HG02885 (cell line): Measurements from ENCODE around the gene ZMIZ1.
A peak's percentile ranks its signal among the peaks of the same experiment; 100 is the strongest.

Experiments used
- ATAC-seq: cut with Tn5 transposase; IDR thresholded peaks from one replicate; pipeline ENCODE4 v1.9.1; 2021; ENCODE audit warnings: mild to moderate bottlenecking; ENCODE audit not compliant: unreplicated experiment, poor library complexity

The ZMIZ1 gene

GRCh38 chr10:79342295-79342761 lies 273.6 kb downstream of the ZMIZ1 start:
- ATAC-seq = no peak

- no peak for ATAC-seq
Measured at GRCh38 chr10:79342811-79343561, 274.2 kb downstream of the ZMIZ1 start.

GRCh38 chr10:79344502-79345195 lies 275.9 kb downstream of the ZMIZ1 start:
- no peak for ATAC-seq

- no peak for ATAC-seq
Measured at GRCh38 chr10:79345241-79346011, 276.7 kb downstream of the ZMIZ1 start.

- no peak for ATAC-seq
Measured at GRCh38 chr10:79346012-79346340, 277.2 kb downstream of the ZMIZ1 start.

- ATAC-seq = no peak
Measured at GRCh38 chr10:79346388-79347225, 277.8 kb downstream of the ZMIZ1 start.

- peak; percentile 84 for ATAC-seq
Measured at GRCh38 chr10:79347226-79347893, 278.6 kb downstream of the ZMIZ1 start, which contains the start of gene PPIF. Gene PPIF (plus strand): TSS chr10:79347469. CDS start chr10:79347549, 80 bp downstream.

- peak; percentile 77 for ATAC-seq
Measured at GRCh38 chr10:79347894-79348639, 279.3 kb downstream of the ZMIZ1 start.

GRCh38 chr10:79348640-79348988 lies 279.8 kb downstream of the ZMIZ1 start:
- ATAC-seq = no peak

GRCh38 chr10:79349072-79349491 lies 280.3 kb downstream of the ZMIZ1 start:
- no peak for ATAC-seq

- ATAC-seq = no peak
Measured at GRCh38 chr10:79349766-79350406, 281.1 kb downstream of the ZMIZ1 start.

- no peak for ATAC-seq
Measured at GRCh38 chr10:79350407-79351154, 281.8 kb downstream of the ZMIZ1 start.

GRCh38 chr10:79351332-79351731 lies 282.6 kb downstream of the ZMIZ1 start:
- no peak for ATAC-seq

GRCh38 chr10:79352035-79352877 lies 283.5 kb downstream of the ZMIZ1 start:
- ATAC-seq = no peak

GRCh38 chr10:79353000-79353406 lies 284.2 kb downstream of the ZMIZ1 start:
- no peak for ATAC-seq

GRCh38 chr10:79353726-79354125 lies 285.0 kb downstream of the ZMIZ1 start:
- ATAC-seq = no peak

- no peak for ATAC-seq
Measured at GRCh38 chr10:79354141-79354540, 285.4 kb downstream of the ZMIZ1 start.
